Spleen (tissue), 7 donors: ENCODE results near the gene SUMF1.

Experiments used
- CTCF ChIP-seq, 11 experiments: fragments of 200-600 bp in 7 of 11; fragments of 450-650 bp in 4 of 11; sonication (generic) in 4 of 11; IDR thresholded peaks in 8 of 11; conservative IDR thresholded peaks in 3 of 11; 1 replicate in 7 of 11; 2 replicates in 4 of 11; pipeline versions ENCODE4 v1.4.0 to v1.8.0; 2016 to 2021; ENCODE audit warnings: antibody characterized with exemption in 11 of 11, inconsistent platforms in 4 of 11, mild to moderate bottlenecking in 1 of 11
- POLR2A ChIP-seq, 3 donors: fragments of 450-650 bp; IDR thresholded peaks; one replicate each; pipeline ENCODE4 v1.5.1; 2017; ENCODE audit warnings: antibody characterized with exemption in 3 of 3, mild to moderate bottlenecking in 1 of 3
- donor health status: DM: no; HTN: no; CAD: no; lungs with moderate emphysema.
- donor health status: DM: no; HTN: no; CAD: no.
- donor health status: DM: no; HTN: no; CAD: no.

- no peak for TF ChIP-seq CTCF (IDR thresholded peaks at IDR 0.05 in 8 of 11, conservative IDR thresholded peaks at IDR 0.05 in 3 of 11)
- TF ChIP-seq POLR2A (IDR thresholded peaks at IDR 0.05): no peak
Observed at GRCh38 chr3:4355401-4356219, 111.5 kb downstream of the SUMF1 start.
